COLO668 (cell line): ENCODE results near the gene PDZD2.

Experiments used
- DNase-seq: peaks from one replicate; lab custom pipeline; 2025; ENCODE audit not compliant: unreplicated experiment; lab: John Stamatoyannopoulos, UW

The PDZD2 gene

DNA sequence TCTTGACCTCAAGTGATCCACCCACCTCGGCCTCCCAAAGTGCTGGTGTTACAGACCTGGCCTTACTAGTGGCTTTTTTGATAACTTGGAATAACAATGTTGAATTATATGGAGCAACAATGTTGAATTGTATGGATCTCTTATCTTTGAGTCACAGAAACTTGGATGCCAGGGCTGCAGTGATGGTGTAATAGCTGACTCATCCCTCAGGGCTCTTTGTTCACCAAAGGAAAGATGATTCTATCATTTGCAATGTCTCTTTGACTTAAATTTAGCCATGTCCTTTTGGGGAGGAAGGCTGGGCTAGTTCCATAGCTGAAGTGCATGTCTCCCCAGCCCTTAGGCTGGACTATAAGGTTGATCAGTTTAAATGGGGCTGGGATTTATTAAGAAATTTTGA, 172.3 kb downstream of the PDZD2 start:
- no peak for DNase-seq

DNA sequence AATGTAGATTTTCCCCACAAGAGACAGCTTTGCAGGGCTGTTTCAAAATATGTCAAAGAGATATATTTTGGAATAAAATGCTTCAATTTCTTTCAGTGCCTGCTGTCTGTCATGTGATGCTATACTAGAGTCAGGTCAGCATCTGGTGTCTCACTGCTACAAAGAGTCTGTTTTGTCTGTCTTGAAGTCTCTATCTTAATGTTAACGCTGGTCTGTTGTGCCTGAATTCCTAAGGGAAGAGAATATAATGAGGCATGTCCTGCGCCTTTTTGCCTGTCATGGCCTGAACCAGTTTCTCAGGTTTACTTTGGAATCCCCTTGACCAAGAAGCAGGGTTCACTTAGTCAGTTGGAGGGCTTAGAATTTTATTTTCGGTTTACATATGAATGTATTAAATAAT, 176.4 kb downstream of the PDZD2 start:
- no peak for DNase-seq

DNA sequence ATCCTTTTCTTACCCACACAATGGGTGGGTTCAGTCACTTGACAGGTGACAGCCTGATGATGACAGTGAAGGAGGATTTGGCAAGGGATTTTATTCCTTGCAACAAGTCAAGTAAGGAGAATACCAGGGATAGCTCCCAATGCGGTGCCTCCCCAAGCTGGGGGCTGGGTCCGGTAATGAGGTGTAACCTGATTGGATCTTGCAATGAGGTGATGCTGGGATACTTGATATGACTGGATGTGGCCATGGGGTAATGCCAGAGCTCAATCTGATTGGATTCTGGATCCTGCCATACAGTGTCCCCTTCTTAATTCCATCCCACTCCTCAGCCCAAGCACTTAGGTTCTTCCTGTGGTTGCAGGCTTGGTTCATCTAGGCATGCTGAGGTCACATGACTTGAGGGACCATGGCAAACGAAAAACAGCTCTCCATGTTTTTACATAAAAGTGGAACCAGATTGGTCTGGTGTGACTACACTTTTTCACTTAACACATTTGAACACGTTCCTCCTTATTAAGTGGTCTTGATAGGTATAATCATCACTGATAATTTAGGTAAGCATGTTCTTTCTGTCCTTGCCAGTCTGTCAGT, 181.1 kb downstream of the PDZD2 start:
- no peak for DNase-seq

DNA sequence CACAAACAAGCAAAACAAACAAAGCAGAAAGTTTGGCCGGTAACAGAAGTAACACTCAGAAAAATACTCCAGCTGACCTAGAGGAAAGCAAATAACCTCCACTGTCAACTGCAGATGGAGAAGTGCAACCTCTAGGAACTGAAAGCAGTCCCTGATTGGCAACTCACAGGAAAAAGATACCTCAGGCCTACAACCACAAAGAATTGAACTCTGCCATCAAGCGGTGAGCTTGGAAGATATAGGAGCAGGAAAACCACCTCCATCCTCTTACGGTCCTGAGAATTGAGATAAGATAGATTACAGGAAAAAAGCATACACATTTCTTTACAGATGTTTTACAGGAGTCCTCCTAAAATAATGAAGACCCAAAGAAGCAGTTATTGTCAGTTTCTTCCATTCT, 184.5 kb downstream of the PDZD2 start:
- no peak for DNase-seq

DNA sequence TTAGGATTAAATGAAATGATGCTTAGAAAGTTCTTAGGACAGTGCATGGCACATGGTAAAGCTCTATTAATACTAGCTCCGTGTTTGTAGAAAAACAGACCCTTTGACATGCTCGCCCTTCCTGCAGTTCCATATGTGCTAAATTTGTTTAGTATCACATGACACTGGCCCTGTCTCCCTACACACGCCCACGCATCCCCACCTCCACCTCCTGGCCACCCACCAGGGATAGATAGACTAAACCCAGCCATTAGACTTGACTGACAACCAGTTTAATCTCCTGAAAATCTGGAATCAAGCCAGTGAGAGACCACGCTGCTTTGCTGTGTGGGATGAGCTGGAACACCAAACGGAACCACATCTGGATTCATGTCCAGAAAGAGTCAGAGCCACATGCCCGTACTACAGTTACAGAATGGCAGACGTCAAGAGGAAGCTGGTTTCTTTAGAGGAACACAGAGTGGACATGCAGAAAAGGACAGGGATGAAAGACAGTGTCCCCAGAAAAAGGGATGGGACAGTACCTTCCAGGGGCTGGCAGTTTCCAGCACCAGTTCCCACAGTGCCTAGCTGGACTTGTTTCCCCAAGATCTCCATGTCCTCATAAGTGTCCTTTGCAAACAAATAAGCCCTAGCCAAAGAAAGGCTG, 186.1 kb downstream of the PDZD2 start:
- DNase-seq = no peak

DNA sequence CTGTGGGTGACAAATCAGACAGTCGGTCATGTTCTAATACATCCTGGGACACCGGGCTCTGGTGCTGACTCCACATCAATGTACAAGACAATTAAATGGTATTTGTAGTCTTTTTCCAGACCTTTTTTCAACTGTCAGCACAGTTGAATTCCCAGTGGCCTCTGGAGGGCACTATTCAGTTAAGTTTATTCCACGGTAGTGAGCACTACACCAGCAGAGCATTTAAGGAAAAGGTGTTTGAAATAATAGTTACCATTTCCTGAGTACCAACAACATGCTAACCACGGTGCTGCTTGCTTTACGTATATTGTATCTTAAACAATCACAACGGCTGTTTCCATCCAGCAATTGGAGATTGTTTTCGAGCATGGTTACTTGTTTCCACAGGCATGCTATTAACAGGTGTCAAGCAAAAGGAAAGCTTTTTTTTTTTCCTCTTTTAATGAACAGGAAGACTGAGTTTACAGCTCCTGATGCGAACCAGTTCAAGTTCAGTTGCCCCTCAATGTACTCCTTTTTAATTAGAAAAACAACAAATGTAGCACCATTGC, 186.7 kb downstream of the PDZD2 start:
- peak; percentile 33 for DNase-seq

DNA sequence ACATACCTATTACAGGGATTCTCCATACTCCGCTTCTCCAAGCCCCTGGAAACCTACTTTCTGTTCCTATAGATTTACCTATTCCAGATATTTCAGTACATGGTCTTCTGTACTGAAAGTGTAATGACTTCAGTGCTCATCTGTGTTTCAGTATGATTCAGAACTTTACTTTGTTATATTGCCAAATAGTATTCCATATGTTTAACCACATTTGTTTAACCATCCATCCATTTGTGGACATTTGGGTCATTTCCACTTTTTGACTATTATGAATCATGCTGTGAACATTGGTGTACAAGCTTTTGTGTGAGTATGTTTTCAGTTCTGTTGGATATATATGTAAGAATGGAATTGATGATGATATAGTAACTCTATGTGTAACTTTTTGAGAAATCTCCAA, 188.9 kb downstream of the PDZD2 start:
- no peak for DNase-seq

DNA sequence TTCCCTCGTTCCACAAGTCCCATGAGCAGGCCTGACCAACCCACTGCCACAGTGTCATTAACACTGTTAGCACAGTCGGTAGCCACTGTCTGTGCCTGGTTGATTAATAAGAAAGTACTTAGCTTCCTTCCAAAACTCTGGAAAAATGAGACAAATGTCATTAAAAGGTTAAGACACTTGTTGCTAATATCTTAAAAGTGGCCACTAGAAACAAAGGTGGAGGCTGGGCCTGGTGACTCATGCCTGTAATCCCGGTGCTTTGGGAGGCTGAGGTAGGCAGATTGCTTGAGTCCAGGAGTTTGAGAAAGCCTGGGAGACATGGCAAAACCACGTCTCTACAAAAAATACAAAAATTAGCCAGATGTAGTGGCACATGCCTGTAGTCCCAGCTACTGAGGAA, 194.0 kb downstream of the PDZD2 start:
- no peak for DNase-seq

DNA sequence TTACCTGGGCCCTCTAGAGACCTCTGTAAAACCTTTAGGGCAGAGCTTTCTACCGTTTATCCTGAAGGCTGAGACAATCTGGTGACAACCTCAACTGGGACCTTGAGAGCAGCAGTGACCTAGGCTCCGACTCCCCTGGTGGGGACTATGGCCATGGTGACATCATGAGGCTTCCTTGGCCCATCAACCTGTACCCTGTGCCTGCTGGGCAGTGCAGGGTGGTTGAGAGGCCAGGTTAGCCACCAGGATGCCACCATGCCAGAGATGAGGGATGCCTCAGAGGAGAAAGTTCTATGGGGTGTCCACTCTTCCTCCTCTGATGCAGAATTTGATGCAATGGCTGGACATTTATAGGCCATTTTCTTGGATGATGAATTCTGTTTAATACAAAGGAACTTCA, 194.8 kb downstream of the PDZD2 start:
- DNase-seq = no peak

DNA sequence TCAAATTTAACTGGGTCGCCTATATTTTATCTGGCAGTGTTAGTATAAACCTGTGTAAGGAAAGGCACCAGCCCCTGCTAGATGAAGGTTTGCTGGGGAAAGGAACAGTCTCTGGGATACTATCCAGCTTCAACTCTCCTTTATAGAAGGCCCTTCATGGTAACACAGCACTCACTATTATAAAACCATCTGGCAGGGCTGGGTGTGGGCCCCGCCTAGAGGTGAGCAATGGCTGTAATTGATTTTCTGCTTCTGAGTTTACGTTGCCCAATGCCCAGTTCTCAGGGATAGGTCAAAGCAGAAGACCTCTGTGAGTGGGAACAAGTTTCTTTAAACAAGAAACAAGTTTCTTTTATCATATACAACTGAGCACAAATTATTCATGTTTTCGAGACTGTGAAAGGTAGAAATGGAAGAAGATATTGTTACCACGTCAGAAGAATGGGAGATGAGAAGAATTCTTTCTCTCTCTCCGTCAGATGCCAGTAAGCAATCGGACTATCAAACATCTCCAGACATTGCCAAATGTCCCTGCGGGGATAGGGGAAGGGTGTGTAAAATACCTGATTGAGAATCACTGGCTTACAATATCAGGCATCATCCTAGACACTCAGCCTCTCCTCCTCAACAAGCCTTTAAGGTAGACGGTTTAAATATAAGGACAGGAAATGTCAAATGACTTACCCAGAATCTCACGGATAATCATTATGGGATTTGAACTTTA, 205.9 kb downstream of the PDZD2 start:
- DNase-seq = no peak

DNA sequence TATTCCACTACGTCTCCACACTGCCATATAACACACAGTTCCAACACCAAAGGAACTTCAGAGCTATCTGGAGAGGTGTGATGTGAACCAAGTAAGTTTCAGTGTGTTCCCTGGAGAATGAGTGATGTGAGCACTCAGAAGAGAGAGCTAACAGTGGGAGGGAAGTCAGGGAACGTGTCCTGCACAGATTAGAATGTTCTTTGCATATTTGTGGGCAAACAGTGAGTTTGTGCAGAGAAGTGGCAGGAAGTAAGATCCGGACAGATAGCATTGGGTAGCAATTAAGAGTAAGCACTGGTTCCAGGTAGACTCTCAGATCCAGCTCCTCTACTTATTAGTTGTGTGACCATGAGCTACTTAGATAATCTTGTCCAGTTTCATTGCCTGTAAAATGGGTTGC, 206.4 kb downstream of the PDZD2 start:
- no peak for DNase-seq

DNA sequence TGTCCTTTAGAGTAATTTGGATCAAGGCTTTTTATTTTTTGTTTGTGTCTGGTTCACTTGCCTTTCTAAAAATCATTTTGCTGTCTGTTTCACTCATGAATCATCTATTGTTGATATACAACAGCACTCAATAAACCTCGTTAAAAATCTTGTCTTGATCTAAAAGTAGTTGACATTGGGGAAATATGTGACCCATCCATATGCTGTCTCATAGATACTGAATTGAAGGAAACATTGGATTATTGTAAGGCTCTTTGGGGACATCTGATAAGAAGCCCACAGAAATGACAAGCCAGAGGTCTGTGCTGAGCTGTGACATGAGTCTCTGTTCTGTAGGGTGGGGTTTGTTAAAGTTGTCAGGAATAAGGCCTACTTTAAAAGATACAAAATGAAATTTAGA, 208.0 kb downstream of the PDZD2 start:
- DNase-seq = no peak

DNA sequence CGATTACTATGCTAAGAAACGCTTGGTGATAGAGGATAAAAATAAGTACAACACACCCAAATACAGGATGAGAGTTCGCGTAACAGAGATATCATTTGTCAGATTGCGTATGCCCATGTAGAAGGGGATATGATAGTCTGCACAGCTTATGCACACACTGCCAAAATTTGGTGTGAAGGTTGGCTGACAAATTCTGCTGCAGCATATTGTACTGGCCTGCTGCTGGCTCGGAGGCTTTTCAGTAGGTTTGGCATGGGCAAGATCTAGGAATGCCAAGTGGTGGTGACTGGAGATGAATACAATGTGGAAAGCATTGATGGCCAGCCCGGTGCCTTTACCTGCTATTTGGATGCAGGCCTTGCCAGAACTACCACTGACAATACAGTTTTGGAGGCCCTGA, 208.4 kb downstream of the PDZD2 start:
- no peak for DNase-seq

DNA sequence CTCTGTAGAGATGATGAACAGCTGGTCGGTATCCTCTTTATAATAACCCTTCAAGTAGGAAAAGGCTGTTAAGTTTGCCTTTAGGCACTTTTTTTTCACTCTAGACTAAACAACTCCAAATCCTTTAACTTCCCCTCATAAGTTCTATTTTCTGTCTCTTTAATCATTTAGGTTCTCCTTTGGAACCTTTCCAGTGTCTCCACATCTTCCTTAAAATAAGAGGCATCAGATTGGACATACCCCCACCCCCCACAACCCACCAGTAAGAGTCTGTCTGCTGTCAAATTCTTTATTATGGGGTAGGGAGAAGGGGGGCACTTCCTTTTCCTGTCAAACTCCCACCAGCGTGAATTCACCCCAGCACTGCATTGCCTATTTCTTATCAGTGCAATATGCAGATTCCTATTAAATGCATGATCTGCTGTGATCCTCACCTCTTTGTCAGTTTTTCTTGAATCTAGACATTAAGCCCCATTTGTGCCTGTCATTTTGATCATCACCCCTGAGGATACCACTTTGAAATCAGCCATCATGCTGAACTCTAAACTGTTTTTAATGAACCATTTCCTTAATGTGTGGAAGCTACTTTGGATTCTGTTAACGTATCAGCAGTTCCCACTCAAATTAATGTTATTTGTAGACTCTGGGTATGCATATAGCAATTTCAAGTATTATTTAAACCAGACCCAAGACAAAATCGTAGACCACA, 212.2 kb downstream of the PDZD2 start:
- no peak for DNase-seq

DNA sequence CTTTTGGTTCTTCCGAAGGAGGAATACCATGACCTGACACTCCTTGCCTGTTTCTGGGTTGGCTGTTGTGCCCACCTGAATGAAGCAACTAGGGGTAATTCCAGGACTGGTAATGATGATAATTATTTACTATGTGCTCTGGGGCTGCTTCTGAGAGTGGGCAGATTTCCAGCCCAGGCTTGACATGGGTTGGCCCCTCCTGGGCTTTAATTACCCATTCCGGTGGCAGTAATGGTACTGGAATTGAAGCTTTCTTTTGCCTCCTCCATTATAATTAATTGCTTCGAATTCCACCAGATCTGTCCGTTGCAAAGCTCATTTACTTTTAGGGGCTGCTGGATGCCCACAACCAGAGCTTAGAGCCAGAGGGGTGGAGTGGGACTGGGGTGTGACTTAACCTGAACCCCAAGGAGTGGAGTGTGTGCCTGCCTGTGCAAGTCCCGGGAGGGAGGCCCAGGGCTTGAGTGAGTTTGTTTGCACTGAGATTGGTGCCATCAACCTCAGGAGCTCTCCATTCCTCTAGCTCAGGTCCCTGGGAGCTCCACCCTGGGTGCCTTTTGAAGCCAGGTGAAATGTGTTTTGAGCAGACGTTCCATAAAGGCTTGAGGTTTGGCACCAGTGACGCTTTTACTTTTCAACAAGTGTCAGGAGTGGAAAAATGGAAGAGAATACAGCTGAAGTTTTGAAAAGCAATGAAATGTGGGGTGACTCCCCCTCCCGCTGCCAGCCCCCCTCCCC, 214.6 kb downstream of the PDZD2 start:
- no peak for DNase-seq

DNA sequence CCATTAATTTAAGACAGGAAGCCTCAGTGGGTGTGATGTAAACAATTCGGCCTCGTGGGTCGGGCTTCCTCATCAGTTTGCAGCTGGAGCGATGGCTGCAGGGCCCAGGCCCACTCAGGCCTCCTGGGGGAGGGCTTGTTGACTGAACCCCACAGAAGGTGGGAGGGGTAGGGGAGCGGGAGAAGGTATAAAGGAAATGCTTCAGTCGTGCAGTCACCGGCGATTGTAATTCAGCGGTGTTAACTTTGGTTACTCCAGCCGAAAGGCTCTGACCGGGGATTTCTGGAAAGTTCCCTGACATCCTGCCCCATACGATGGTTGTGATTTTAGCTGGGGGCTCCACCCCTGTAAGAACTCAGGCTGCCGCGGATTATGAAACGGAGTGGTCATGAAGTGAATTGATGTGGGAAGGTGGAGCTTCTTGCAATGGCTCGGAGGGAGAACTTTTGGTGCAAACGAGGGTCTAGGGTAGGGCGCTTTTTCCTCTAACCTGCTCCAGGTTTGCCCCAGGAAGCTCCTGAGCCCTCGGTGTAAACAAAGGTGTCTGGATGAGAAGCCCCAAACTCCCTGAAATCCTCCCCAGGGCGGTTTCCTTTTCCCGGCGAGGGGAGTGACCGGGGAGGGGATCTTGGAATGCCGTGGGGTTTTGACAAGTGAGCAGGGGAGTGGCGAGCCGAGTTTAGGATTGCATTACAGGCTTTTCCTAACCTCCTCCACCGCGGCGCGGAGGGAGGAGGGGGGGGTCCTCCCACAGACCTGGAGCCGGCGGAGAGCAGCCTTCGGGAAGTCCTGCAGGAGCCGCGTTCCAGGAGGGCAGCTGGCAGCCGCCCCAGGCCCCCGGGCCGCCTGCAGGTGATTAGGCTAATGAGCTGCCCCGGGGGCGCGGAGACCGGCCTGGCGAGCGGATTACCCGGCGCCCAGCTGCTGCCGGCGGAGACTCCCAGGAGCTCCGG, 215.5 kb downstream of the PDZD2 start:
- peak; percentile 47 for DNase-seq

DNA sequence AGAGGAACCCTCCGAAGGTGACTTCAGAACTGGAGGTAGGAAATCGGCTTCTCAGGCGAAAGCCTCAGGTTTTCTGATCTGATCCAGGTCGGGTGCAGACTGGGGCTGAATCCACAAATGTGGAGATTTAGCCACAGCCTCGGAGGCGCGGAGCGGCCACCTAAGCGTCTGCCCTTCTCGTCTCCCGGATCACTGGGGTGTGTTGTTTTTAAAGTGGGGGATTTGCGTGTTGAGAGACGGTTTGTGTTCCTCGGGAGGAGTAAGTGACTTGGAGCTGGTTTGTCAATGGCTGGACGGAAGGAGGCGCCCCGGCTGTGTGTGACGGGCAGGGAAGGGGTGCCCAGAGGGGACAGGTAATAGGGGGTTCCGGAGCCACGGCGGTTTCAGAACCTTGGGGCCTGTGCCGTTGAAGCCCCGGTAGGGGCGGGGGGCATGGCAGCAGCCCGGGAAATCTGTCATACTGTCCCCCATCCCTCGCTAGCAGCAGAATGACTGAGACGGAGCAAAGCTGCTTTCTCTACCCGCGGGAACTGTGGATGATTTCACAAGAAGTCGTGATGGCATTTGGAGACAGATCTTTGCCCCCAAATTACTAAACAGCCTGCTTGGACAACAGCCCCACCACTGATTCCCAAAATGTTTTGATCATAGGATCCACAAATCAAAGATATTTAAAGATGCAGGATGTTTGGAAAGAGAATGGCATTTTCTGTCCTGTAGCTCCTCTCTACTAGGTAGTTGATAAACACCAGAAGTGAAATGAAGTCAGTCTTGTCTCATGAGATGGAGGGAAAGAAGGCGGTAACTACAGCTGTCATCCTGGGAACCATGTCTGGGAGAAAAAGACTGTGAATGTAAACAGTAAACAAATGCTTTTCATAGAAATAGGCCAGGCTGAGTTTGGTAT, 216.5 kb downstream of the PDZD2 start:
- no peak for DNase-seq

DNA sequence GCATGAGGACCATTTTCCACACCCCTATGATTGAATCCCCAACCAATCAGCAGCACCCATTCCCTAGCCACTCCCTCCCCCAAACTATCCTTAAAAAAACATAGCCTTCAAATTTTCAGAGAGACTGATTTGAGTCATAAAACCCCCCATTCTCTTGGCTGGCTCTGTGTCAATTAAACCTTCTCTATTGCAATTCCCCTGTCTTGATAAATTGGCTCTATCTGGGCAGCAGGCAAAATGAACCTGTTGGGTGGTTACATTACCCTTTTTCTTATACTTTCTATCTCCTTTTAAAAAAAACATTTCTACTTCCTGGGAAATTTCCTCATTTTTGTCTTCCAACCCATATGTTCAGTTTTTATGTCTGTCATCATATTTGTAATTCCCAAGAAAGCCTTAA, 220.2 kb downstream of the PDZD2 start:
- DNase-seq = no peak

DNA sequence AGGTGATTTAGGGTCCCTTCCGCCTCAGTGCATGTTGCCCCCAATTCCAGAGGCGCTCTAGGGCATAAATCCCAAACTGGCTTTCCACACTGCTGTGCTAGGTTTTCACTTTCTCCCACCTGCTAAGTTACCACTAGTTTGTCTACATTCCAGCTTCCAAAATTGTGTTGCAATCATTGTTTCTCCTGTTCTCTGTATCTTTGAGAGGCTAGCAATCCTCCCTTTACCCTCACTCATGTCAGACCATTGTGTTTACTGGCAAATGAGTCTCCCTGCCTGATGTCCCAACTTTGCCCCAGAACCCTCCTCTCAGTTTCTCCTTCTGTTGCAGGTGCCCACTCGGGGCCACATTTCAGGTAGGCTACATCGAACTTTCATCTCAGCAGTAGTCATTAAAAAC, 221.3 kb downstream of the PDZD2 start:
- DNase-seq = no peak
